Neutrophil (primary cell): ENCODE measurements around the gene KDM2A.

Experiments
- H3K27ac ChIP-seq: fragments of 200-600 bp; sonication (generic); 2 replicates; pipeline ENCODE4 v1.5.1; 2016; ENCODE audit warnings: mild to moderate bottlenecking, moderate library complexity
- H3K27me3 ChIP-seq: fragments of 200-600 bp; sonication (generic); 2 replicates; pipeline ENCODE4 v1.6.0; 2016; ENCODE audit warnings: mild to moderate bottlenecking
- H3K36me3 ChIP-seq: fragments of 200-600 bp; sonication (generic); 2 replicates; pipeline ENCODE4 v1.5.1; 2017
- H3K4me1 ChIP-seq, 2 experiments: fragments of 200-600 bp in 1 of 2; sonication (generic) in 1 of 2; 1 replicate in 1 of 2; 2 replicates in 1 of 2; pipeline versions ENCODE4 v1.5.1 to v1.6.1; 2013 to 2016; ENCODE audit warnings: low read depth in 1 of 2, low read length in 1 of 2, mild to moderate bottlenecking in 1 of 2, moderate library complexity in 1 of 2; ENCODE audit not compliant: control insufficient read depth in 1 of 2, insufficient read depth in 1 of 2
- H3K4me3 ChIP-seq, 2 experiments: fragments of 200-600 bp in 1 of 2; sonication (generic) in 1 of 2; 1 replicate in 1 of 2; 2 replicates in 1 of 2; pipeline ENCODE4 v1.5.1; 2013 to 2016; ENCODE audit warnings: low read depth in 1 of 2, low read length in 1 of 2, mild to moderate bottlenecking in 1 of 2, moderate library complexity in 1 of 2
- H3K9me3 ChIP-seq: fragments of 200-600 bp; sonication (generic); 2 replicates; pipeline ENCODE4 v1.5.1; 2016
- CTCF ChIP-seq: fragments of 200-600 bp; sonication (generic); IDR thresholded peaks from 2 replicates; pipeline ENCODE4 v1.5.1; 2016; ENCODE audit warnings: antibody characterized with exemption

KDM2A gene

GRCh38 chr11:67079065-67079705, 39.9 kb upstream of the KDM2A start:
- H3K4me3 ChIP-seq: no peak overlapping the region
- H3K4me1 ChIP-seq: peaks cover 6 to 10% of the 10 kb centered on the region in 2 experiments
- H3K36me3 ChIP-seq: no peaks in the 10 kb centered on the region
- H3K27ac ChIP-seq: no peak overlapping the region
- H3K27me3 ChIP-seq: peaks cover 38% of the 10 kb centered on the region
- no peaks in the 10 kb centered on the region for H3K9me3 ChIP-seq
- TF ChIP-seq CTCF: no peak

- TF ChIP-seq CTCF: no peak
- Histone ChIP-seq H3K36me3 (no peaks in the 10 kb centered on the region), H3K4me1 (peaks cover 6 to 10% of the 10 kb centered on the region in 2 experiments), H3K9me3 (no peaks in the 10 kb centered on the region), H3K27me3 (peaks cover 29% of the 10 kb centered on the region), H3K27ac (no peak overlapping the region), H3K4me3 (no peak overlapping the region)
These were observed 36.8 kb upstream of the KDM2A start for GRCh38 chr11:67082071-67082791.

- H3K27ac ChIP-seq: no peak overlapping the region
- H3K4me3 ChIP-seq: no peak overlapping the region
- no peak for TF ChIP-seq CTCF
- no peaks in the 10 kb centered on the region for H3K36me3 ChIP-seq
- no peaks in the 10 kb centered on the region for H3K9me3 ChIP-seq
- H3K4me1 ChIP-seq: peaks cover 6 to 10% of the 10 kb centered on the region in 2 experiments
- peaks cover 29% of the 10 kb centered on the region for H3K27me3 ChIP-seq
These were observed 35.2 kb upstream of the KDM2A start for GRCh38 chr11:67083786-67084366.

GRCh38 chr11:67085617-67086016, 33.4 kb upstream of the KDM2A start:
- TF ChIP-seq CTCF: no peak
- Histone ChIP-seq H3K9me3 (no peaks in the 10 kb centered on the region), H3K4me1 (peaks cover 6 to 10% of the 10 kb centered on the region in 2 experiments), H3K4me3 (no peak overlapping the region), H3K27ac (no peak overlapping the region), H3K36me3 (no peaks in the 10 kb centered on the region), H3K27me3 (peaks cover 29% of the 10 kb centered on the region)

GRCh38 chr11:67090717-67091116, 28.3 kb upstream of the KDM2A start:
- H3K4me3 ChIP-seq: no peak overlapping the region
- no peaks in the 10 kb centered on the region for H3K36me3 ChIP-seq
- TF ChIP-seq CTCF: no peak
- H3K4me1 ChIP-seq: no peaks in the 10 kb centered on the region
- peaks cover 5% of the 10 kb centered on the region for H3K27me3 ChIP-seq
- no peak overlapping the region for H3K27ac ChIP-seq
- H3K9me3 ChIP-seq: no peaks in the 10 kb centered on the region
